A673 (cell line): ENCODE results near the gene HIVEP1. TPM values are rescaled to one million over a fixed set of nuclear protein-coding genes. Genes with fewer than 3 reads are reported as not detected.

Experiments used
- BruUV-seq: library from RNA; stranded (reverse); fragments of 400-500 nt; replicated peaks from 2 replicates; lab custom pipeline; 2021; lab: Mats Ljungman, UMichigan
- CTCF ChIA-PET: fragments of 300-600 bp; sonication (Branson Sonifier 250); formaldehyde crosslinking; loops from one replicate; lab custom pipeline; 2022; ENCODE audit warnings: antibody characterized with exemption; lab: Charles Lee
- POLR2A ChIA-PET: fragments of 300-600 bp; sonication (Branson Sonifier 250); formaldehyde crosslinking; loops from one replicate; lab custom pipeline; 2022; ENCODE audit warnings: antibody characterized with exemption; ENCODE audit not compliant: low non-redundant PET; lab: Charles Lee
- DNase-seq: peaks from one replicate; pipeline ENCODE4 v3.0.0-alpha.2; 2015; ENCODE audit warnings: low spot score
- H3K27ac ChIP-seq: fragments of 200-600 bp; sonication (generic); 2 replicates; pipeline ENCODE4 v1.5.1; 2016; ENCODE audit warnings: mixed run types, low read depth, mild to moderate bottlenecking, mixed read lengths, antibody characterized with exemption, low read length; ENCODE audit not compliant: poor library complexity, severe bottlenecking
- H3K27me3 ChIP-seq: fragments of 200-600 bp; sonication (generic); replicated peaks from 2 replicates; pipeline ENCODE4 v1.6.1; 2017; ENCODE audit warnings: mixed run types, low read depth, mild to moderate bottlenecking, mixed read lengths, antibody characterized with exemption, low read length; ENCODE audit not compliant: insufficient read depth, poor library complexity
- H3K36me3 ChIP-seq: fragments of 200-600 bp; sonication (generic); 2 replicates; pipeline ENCODE4 v1.6.1; 2016; ENCODE audit warnings: mixed run types, mild to moderate bottlenecking, mixed read lengths, antibody characterized with exemption, low read length; ENCODE audit not compliant: insufficient read depth, poor library complexity, severe bottlenecking
- H3K4me1 ChIP-seq: fragments of 200-600 bp; sonication (generic); 2 replicates; pipeline ENCODE4 v1.6.1; 2017; ENCODE audit warnings: mixed run types, mild to moderate bottlenecking, mixed read lengths, antibody characterized with exemption, low read length; ENCODE audit not compliant: insufficient read depth, poor library complexity, severe bottlenecking
- H3K4me3 ChIP-seq: fragments of 200-600 bp; sonication (generic); 2 replicates; pipeline ENCODE4 v1.5.1; 2016; ENCODE audit warnings: low read depth, mixed run types, mild to moderate bottlenecking, mixed read lengths, low read length; ENCODE audit not compliant: poor library complexity, severe bottlenecking
- H3K9me3 ChIP-seq: fragments of 200-600 bp; sonication (generic); 2 replicates; pipeline ENCODE4 v1.6.1; 2016; ENCODE audit warnings: mixed run types, low read depth, mild to moderate bottlenecking, mixed read lengths, antibody characterized with exemption, low read length; ENCODE audit not compliant: poor library complexity, severe bottlenecking
- EZH2 ChIP-seq: fragments of 200-600 bp; sonication (generic); IDR thresholded peaks from 2 replicates; pipeline ENCODE4 v1.6.1; 2017; ENCODE audit warnings: borderline replicate concordance, low read depth, mild to moderate bottlenecking, mixed read lengths, antibody characterized with exemption, low read length; ENCODE audit not compliant: poor library complexity, severe bottlenecking
- intact Hi-C: fragments of 100-400 bp; cut with micrococcal nuclease; formaldehyde crosslinking; loops from one replicate; pipeline ENCODE4 v1.10.0; 2022; ENCODE audit not compliant: unreplicated experiment
- total RNA-seq: library from RNA; stranded (reverse); gene quantifications from 2 replicates; pipeline ENCODE4 v1.2.3, GENCODE V29; 2021
- TF ChIP-seq, protein P1 (sequence below): fragments of 300-800, 200-600 bp; sonication (generic); conservative IDR thresholded peaks from 2 replicates; pipeline ENCODE4 v1.5.1; 2017; ENCODE audit warnings: low read depth, mild to moderate bottlenecking, antibody characterized with exemption, low read length, moderate library complexity, mixed read lengths

Gene HIVEP1
- total RNA-seq, 1 experiment from 2014 or later, result 21.5 TPM

DNA sequence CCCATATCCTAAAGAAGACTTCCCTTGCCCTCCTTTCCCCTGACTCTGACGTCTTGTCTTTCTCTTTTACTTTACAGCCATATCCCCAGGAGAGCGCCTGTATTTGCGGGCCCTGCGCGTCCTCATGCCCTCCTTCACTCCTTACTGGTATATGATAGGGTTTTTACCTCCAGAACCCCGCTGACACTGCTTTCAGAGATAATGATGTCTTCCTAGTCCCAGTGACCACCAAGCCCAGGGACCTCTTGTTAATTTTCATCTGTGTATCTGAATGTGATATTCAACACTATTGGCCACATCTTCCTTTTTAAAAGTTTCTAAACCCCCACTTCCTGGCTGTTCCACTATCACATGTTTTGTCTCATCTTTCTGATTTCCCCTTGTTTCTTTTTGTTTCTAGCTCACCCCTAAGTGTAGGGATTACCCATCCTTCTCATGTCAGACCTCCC lies 102.0 kb downstream of the HIVEP1 start:
- CTCF ChIA-PET, result no interaction called here
- TF ChIP-seq EZH2, result no peak
- TF ChIP-seq, protein P1, sequence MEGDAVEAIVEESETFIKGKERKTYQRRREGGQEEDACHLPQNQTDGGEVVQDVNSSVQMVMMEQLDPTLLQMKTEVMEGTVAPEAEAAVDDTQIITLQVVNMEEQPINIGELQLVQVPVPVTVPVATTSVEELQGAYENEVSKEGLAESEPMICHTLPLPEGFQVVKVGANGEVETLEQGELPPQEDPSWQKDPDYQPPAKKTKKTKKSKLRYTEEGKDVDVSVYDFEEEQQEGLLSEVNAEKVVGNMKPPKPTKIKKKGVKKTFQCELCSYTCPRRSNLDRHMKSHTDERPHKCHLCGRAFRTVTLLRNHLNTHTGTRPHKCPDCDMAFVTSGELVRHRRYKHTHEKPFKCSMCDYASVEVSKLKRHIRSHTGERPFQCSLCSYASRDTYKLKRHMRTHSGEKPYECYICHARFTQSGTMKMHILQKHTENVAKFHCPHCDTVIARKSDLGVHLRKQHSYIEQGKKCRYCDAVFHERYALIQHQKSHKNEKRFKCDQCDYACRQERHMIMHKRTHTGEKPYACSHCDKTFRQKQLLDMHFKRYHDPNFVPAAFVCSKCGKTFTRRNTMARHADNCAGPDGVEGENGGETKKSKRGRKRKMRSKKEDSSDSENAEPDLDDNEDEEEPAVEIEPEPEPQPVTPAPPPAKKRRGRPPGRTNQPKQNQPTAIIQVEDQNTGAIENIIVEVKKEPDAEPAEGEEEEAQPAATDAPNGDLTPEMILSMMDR, result no peak
- no TSS peak for BruUV-seq
- POLR2A ChIA-PET, result no interaction called here
- intact Hi-C loops, result no loop called here
- Histone ChIP-seq H3K36me3 (no peaks in the 10 kb centered on the region), H3K4me1 (no peaks in the 10 kb centered on the region), H3K9me3 (no peaks in the 10 kb centered on the region), H3K27ac (no peak overlapping the region), H3K27me3 (no peaks in the 10 kb centered on the region), H3K4me3 (no peak overlapping the region)
- no peak for DNase-seq

DNA sequence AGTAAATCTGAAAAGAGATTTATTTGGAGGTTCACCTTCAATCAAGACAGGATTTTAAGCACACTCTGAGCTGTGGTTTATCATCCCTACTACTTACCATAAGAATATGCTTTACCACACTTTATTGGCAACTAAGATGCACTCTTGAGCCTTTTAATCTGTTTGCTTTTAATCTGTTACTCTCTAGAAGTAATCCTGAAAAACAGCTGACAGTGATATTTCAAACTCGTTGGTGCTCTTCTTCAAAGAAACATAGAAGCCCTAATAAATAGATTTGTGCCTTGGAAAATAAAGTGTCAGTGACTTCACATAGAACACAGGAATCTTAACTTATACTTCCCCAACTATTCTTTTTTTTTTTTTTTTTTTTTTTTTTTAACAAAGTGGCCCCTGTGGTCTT lies 102.9 kb downstream of the HIVEP1 start:
- no peaks in the 10 kb centered on the region for H3K9me3 ChIP-seq
- H3K27me3 ChIP-seq, result no peaks in the 10 kb centered on the region
- POLR2A ChIA-PET, result no interaction called here
- BruUV-seq, result no TSS peak
- no peak for DNase-seq
- H3K36me3 ChIP-seq, result no peaks in the 10 kb centered on the region
- TF ChIP-seq, protein P1, result no peak
- no peak for TF ChIP-seq EZH2
- no peaks in the 10 kb centered on the region for H3K4me1 ChIP-seq
- CTCF ChIA-PET, result no interaction called here
- H3K27ac ChIP-seq, result no peak overlapping the region
- intact Hi-C loops, result no loop called here
- H3K4me3 ChIP-seq, result no peak overlapping the region

DNA sequence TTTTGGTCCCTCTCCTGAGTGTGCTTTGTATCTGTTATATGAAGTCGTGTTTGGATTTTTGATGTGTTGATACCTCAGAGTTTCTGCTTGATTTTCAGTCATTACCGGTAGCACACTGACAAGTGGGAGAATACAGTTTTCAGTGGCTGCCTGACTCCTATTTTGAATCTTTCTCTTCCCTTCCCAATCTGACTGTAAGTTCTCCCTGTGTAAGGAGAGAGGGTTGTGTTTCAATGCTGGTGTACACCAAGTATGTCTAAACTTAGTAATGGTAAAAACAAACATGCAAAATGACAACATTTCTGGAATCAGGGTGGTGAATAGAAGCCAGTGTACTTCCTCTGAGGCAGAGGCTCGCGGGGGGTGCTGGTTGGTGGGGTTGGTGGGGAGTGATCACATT lies 103.4 kb downstream of the HIVEP1 start:
- no TSS peak for BruUV-seq
- DNase-seq, result no peak
- intact Hi-C loops, result no loop called here
- H3K36me3 ChIP-seq, result no peaks in the 10 kb centered on the region
- TF ChIP-seq EZH2, result no peak
- TF ChIP-seq, protein P1, result no peak
- ChIA-PET CTCF (no interaction called here), POLR2A (no interaction called here)
- no peaks in the 10 kb centered on the region for H3K9me3 ChIP-seq
- H3K27me3 ChIP-seq, result no peaks in the 10 kb centered on the region
- no peak overlapping the region for H3K4me3 ChIP-seq
- H3K27ac ChIP-seq, result no peak overlapping the region
- H3K4me1 ChIP-seq, result no peaks in the 10 kb centered on the region
